Thymus (tissue), 11 donors: ENCODE results near the gene OXLD1. TPM values are rescaled to one million over a fixed set of nuclear protein-coding genes. Genes with fewer than 3 reads are reported as not detected.
A peak's percentile ranks its signal among the peaks of the same experiment; 100 is the strongest.
"Not testable (repeated sequence)": the region's sequence is repeated elsewhere in the genome, so short reads cannot be mapped to it uniquely, and the experiment has no call there.

ENCODE experiments used
- DNase-seq, 9 donors: peaks; one replicate each; pipeline ENCODE4 v3.0.0-alpha.2; 2013; ENCODE audit warnings: low spot score in 9 of 9, low read depth in 6 of 9, missing footprints in 1 of 9
- H3K27ac ChIP-seq, 2 donors: one replicate each; pipeline ENCODE4 v1.5.1; 2013; ENCODE audit warnings: control low read depth in 1 of 2, low read depth in 1 of 2, low read length in 1 of 2, mild to moderate bottlenecking in 1 of 2, moderate library complexity in 1 of 2
- H3K27me3 ChIP-seq, 2 donors: one replicate each; pipeline ENCODE4 v1.5.1; 2013; ENCODE audit warnings: low read length in 1 of 2; ENCODE audit not compliant: control insufficient read depth in 2 of 2, insufficient read depth in 1 of 2
- H3K36me3 ChIP-seq, 2 donors: one replicate each; pipeline ENCODE4 v1.5.1; 2013; ENCODE audit warnings: low read length in 1 of 2, mild to moderate bottlenecking in 1 of 2, moderate library complexity in 1 of 2; ENCODE audit not compliant: control insufficient read depth in 2 of 2, insufficient read depth in 2 of 2
- H3K4me1 ChIP-seq, 2 donors: one replicate each; pipeline ENCODE4 v1.5.1; 2013; ENCODE audit warnings: low read length in 2 of 2; ENCODE audit not compliant: control insufficient read depth in 2 of 2, insufficient read depth in 2 of 2
- H3K4me3 ChIP-seq, 2 donors: one replicate each; pipeline ENCODE4 v1.5.1; 2013; ENCODE audit warnings: low read length in 2 of 2, control low read depth in 1 of 2, mild to moderate bottlenecking in 1 of 2
- H3K9me3 ChIP-seq, 2 donors: one replicate each; pipeline ENCODE4 v1.5.1; 2013; ENCODE audit warnings: low read length in 1 of 2, mild to moderate bottlenecking in 1 of 2; ENCODE audit not compliant: control insufficient read depth in 2 of 2, insufficient read depth in 1 of 2
- WGBS: extraction: QIAGEN DNeasy Blood & Tissue Kit; methylation state at CpG from one replicate; pipeline ENCODE4 v1.1.7; 2013; 5-methylcytosine and 5-hydroxymethylcytosine counted together
- polyA plus RNA-seq: library from polyadenylated mRNA; stranded (reverse); fragments of 200-250 nt; gene quantifications from one replicate; pipeline ENCODE4 v1.2.3, GENCODE V29; 2013
- total RNA-seq: library from RNA; stranded (reverse); fragments of 120-200 nt; gene quantifications from one replicate; pipeline ENCODE4 v1.2.4, GENCODE V29; 2013
- donor health status: healthy.

The OXLD1 gene
- total and polyA plus RNA-seq, 2 donors = 60.9 to 83.0 TPM

DNA sequence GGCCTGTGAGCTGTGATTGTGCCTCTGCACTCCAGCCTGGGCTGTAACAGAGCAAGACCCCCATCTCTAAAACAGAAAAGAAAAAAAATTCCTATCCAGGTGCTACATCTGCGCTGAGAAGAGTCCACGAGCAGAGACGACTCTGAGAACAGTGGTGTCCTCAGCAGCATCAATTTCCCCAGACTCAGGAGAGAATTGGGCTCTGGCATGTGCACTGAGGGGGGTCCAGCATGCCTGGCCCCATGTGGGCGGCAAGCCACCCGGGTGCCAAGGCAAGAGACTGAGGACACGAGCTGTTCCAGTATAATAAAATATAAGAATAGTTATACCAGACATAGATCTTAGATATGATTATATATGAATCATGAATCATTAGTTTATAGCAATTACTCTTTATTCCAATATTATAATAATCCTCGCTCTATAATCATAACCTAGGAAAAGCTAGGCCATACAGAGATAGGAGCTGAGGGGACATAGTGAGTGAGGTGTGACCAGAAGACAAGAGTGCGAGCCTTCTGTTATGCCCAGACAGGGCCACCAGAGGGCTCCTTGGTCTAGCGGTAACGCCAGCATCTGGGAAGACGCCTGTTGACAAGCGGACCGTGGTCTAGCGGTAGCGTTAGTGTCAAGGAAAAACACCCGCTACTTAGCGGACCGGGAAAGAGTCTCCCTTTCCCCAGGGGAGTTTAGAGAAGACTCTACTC is 9.3 kb upstream of the OXLD1 start:
- WGBS = 62% methylated on average over 18 of the region's 18 CpGs
- not testable (repeated sequence) for H3K9me3 ChIP-seq, H3K4me1 ChIP-seq, DNase-seq, H3K27me3 ChIP-seq, H3K27ac ChIP-seq, H3K4me3 ChIP-seq
- H3K36me3 ChIP-seq = peaks cover 42 to 46% of the 10 kb centered on the region in 2 donors

DNA sequence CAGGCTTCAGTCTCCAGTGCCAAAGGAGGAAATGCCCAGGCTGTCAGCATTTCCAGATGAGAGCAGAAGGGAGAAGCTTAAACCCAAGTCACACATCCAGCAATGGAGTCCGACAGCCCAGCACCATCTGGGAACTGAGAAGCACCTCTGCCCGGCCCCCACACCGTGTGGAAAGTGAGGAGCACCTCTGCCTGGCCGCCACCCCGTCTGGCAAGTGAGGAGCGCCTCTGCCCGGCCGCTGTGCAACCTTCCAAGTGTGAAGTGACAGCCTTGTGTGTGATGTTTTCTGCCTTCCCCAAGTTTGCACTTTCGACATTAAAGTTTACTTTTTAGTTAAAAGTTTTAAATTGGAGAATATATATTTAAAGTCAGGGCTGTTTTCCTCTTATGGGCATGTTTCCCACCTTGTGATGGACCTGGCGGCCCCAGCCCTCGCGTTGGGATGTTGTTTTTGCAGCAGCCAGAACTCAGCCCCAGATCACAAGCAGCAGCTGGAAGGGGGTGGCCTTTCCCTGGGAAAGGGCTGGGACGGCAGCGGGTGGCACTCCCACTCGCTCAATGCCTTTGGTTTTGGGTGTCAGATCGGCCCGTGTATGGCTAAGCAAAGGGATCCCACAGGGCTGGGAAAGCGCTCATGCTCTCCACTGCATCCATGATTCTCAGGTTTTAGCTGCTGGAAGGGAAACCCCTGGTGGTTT is 7.3 kb upstream of the OXLD1 start:
- no peaks in the 10 kb centered on the region for H3K4me1 ChIP-seq
- no peaks in the 10 kb centered on the region for H3K9me3 ChIP-seq
- no peaks in the 10 kb centered on the region for H3K27me3 ChIP-seq
- peaks cover 51 to 62% of the 10 kb centered on the region in 2 donors for H3K36me3 ChIP-seq
- no peak overlapping the region for H3K4me3 ChIP-seq
- peak overlapping the region in 1 of 2 donors; percentile 31 for H3K27ac ChIP-seq
- DNase-seq = no peak
- 97% methylated on average over 18 of the region's 18 CpGs for WGBS

DNA sequence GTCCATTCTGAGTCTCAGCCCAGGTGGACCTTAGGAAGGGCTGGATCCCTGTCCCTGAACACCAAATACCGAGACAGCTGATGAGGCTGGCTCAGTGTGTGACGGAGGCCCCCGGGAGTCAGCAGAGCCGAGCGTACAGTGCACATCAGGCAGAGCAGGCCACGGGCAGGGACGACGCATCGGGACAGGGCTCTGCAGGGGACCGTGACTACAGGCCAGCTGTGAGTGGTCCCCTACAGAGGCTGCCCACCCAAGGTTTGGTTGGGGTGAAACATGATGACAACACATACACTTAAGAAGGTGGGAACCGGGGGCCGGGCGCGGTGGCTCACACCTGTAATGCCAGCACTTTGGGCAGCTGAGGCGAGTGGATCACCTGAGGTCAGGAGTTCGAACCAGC is 6.5 kb upstream of the OXLD1 start:
- no peaks in the 10 kb centered on the region for H3K9me3 ChIP-seq
- H3K27ac ChIP-seq = no peak overlapping the region
- H3K36me3 ChIP-seq = peaks cover 56 to 62% of the 10 kb centered on the region in 2 donors
- H3K4me1 ChIP-seq = peaks cover 0 to 3% of the 10 kb centered on the region in 2 donors
- H3K27me3 ChIP-seq = no peaks in the 10 kb centered on the region
- no peak for DNase-seq
- H3K4me3 ChIP-seq = no peak overlapping the region
- WGBS = 98% methylated on average over 16 of the region's 16 CpGs

DNA sequence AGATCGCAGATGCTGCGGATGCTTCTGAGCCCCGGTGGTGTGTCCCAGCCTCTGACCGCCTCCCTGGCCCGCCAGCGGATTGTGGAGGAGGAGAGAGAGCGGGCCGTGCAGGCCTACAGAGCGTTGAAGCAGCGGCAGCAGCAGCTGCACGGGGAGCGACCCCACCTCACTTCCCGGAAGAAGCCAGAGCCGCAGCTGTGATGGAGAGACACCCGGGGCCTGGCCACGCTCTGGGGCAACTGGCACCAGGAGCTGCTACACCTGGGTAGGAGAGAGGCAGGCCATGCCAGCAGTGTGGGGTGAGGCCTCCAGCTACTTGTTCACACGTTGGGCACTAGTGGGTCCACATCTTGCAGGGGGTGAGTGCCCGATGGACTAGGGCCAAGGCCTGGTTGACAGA is 6.1 kb upstream of the OXLD1 start:
- H3K9me3 ChIP-seq = no peaks in the 10 kb centered on the region
- 98% methylated on average over 18 of the region's 18 CpGs for WGBS
- peaks cover 4 to 8% of the 10 kb centered on the region in 2 donors for H3K4me1 ChIP-seq
- H3K27ac ChIP-seq = no peak overlapping the region
- H3K4me3 ChIP-seq = no peak overlapping the region
- H3K36me3 ChIP-seq = peaks cover 56 to 62% of the 10 kb centered on the region in 2 donors
- no peaks in the 10 kb centered on the region for H3K27me3 ChIP-seq
- DNase-seq = no peak

DNA sequence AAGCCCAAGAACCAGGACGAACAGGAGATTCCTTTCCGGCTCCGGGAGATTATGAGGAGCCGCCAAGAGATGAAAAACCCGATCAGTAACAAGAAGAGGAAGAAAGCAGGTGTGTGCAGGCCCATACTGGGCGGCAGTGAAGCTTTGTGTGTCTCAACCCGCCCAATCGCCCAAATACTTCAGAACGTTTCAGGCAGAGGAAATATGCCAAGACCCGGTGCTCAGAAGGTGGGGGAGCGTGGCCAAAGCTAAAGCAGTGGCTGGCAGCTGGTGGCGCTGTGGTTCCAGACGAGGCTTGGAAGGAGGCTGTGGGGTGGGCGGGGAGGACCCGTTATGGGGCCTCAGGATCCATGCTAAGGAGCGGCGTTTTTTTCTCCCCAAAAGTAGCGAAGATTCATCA is 1.3 kb upstream of the OXLD1 start:
- no peaks in the 10 kb centered on the region for H3K9me3 ChIP-seq
- H3K4me1 ChIP-seq = peaks cover 5 to 39% of the 10 kb centered on the region in 2 donors
- WGBS = 93% methylated on average over 18 of the region's 18 CpGs
- DNase-seq = no peak
- peaks cover 41 to 44% of the 10 kb centered on the region in 2 donors for H3K36me3 ChIP-seq
- H3K4me3 ChIP-seq = no peak overlapping the region
- H3K27ac ChIP-seq = no peak overlapping the region
- no peaks in the 10 kb centered on the region for H3K27me3 ChIP-seq

DNA sequence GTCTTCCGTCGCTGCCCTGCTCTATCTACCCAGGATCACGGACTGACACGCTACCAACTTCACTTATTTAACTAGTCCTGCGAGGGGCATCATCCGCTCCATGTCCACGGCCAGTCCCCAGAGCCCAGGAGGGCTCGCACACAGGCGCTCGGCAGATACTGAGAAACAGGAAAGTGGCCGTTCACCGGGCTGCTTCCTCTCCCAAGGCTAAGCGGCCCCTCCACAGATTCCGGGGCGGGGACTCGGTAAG is 388 bp downstream of the OXLD1 start:
- DNase-seq = peak in 2 of 9 donors; percentile 32 to 57
- Histone ChIP-seq H3K27me3 (no peaks in the 10 kb centered on the region), H3K36me3 (peaks cover 24 to 27% of the 10 kb centered on the region in 2 donors), H3K4me1 (peaks cover 5 to 46% of the 10 kb centered on the region in 2 donors), H3K27ac (peak overlapping the region; percentile 80 to 91), H3K4me3 (peak overlapping the region; percentile 91 to 93), H3K9me3 (no peaks in the 10 kb centered on the region)
- WGBS = 2% methylated on average over 16 of the region's 16 CpGs

DNA sequence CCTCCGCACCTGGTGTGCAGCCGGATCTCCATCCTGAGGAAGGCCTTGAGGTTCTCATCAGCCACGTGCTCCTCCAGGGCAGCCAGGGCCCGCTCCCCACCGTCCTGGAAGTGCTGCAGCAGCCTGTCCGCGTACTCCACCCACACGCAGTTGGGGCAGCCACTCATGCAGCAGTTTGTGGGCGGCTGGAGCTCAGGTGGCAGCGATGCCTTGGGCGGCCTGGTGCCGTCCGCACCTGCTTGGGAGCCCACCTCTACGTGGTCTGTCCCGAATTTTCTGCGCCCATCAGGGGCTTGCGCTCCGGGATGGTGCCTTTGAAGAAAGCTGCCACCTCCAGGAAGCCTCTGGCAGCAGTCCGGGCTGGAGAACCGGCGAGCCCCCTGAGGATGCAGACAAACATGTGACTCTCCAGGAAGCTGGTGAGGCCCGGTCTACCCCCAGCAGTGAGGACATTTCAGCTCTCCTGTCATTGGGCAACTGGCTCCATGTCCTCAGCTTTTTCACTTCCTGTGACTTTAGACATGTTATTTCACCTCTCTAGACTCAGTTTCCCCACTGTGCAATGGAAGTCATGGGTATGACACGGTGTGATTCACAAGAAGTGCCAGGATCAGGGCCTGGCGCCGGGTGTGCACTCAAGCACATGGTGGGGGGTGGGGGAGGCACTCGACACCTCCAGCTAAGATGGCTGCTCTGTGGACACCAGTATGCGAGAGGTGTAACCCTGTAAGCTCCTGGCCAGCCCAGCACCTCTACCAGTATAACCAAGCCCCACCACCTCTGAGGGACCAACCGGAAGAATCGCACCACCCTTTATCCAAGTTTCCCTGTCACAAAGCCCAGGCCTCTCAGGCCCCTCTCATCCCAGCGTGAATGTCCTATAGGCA is 957 bp downstream of the OXLD1 start:
- Histone ChIP-seq H3K27ac (peak overlapping the region in 1 of 2 donors; percentile 80), H3K4me3 (peak overlapping the region; percentile 91 to 93), H3K27me3 (no peaks in the 10 kb centered on the region), H3K4me1 (peaks cover 5 to 46% of the 10 kb centered on the region in 2 donors), H3K9me3 (no peaks in the 10 kb centered on the region), H3K36me3 (peaks cover 20 to 23% of the 10 kb centered on the region in 2 donors)
- WGBS = 65% methylated on average over 30 of the region's 30 CpGs
- peak in 2 of 9 donors; percentile 23 to 49 for DNase-seq

DNA sequence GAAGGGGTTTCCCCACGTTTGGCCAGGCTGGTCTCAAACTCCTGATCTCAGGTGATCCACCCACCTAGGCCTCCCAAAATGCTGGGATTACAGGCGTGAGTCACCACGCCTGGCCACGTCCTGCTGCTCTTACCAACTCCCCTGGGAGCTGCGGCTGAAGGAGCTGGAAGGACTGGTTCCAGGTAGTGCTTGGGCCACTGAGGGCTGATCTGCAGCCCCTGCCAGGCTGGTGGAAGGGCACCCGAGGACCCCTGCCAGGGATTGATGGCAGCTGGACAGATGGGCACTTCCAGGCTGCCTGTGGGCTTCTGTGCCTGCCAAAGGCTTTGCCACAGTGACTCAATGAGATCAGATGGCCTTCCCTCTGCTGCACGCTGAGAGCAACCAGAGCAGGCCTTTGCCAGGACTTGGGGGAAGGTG is 2.3 kb downstream of the OXLD1 start:
- DNase-seq = no peak
- Histone ChIP-seq H3K36me3 (peaks cover 6 to 11% of the 10 kb centered on the region in 2 donors), H3K4me1 (peaks cover 5 to 46% of the 10 kb centered on the region in 2 donors), H3K27ac (no peak overlapping the region), H3K4me3 (no peak overlapping the region), H3K27me3 (no peaks in the 10 kb centered on the region), H3K9me3 (no peaks in the 10 kb centered on the region)
- 98% methylated on average over 7 of the region's 7 CpGs for WGBS

DNA sequence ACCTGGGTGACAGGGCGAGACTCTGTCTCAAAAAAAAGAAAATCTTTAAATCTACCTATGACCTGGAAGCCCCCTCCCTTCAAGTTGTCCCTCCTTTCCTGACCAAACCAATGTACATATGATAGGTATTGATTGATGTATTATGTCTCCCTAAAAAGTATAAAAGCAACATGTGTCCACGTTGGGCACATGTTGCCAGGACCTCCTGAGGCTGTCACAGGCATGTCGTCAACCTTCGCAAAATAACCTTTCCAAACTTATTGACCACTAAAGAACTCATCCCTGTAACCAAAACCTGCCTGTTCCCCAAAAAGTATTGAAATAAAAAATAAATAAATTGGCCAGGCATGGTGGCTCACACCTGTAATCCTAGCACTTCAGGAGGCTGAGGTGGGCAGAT is 4.4 kb downstream of the OXLD1 start:
- Histone ChIP-seq H3K27ac (no peak overlapping the region), H3K9me3 (no peaks in the 10 kb centered on the region), H3K36me3 (peaks cover 4 to 6% of the 10 kb centered on the region in 2 donors), H3K4me1 (peaks cover 0 to 37% of the 10 kb centered on the region in 2 donors), H3K27me3 (no peaks in the 10 kb centered on the region), H3K4me3 (no peak overlapping the region)
- DNase-seq = no peak
- WGBS = 98% methylated on average over 4 of the region's 4 CpGs
